AG04450 (cell line): Measurements from ENCODE around the gene ID4. TPM values are rescaled to one million over a fixed set of nuclear protein-coding genes. Genes with fewer than 3 reads are reported as not detected.

ENCODE experiments used
- CTCF ChIA-PET: fragments of 300-600, 350-600 bp; formaldehyde crosslinking; extraction: SDS; loops from one replicate; lab custom pipeline; 2022; ENCODE audit warnings: antibody characterized with exemption, inconsistent platforms; lab: Charles Lee
- POLR2A ChIA-PET: fragments of 350-600 bp; formaldehyde crosslinking; extraction: SDS; loops from one replicate; lab custom pipeline; 2021; ENCODE audit warnings: antibody characterized with exemption, inconsistent platforms; lab: Yijun Ruan, JAX
- DNase-seq: peaks from one replicate; pipeline ENCODE4 v3.0.0-alpha.2; 2011; ENCODE audit warnings: low read depth, low spot score
- H3K27ac ChIP-seq: one replicate; pipeline ENCODE4 v1.5.1; 2012; ENCODE audit warnings: low read depth, low read length, control low read depth
- H3K27me3 ChIP-seq: one replicate; pipeline ENCODE4 v1.6.0; 2012; ENCODE audit warnings: low read length; ENCODE audit not compliant: control insufficient read depth, insufficient read depth
- H3K4me3 ChIP-seq: 2 replicates; pipeline ENCODE4 v1.5.1; 2011; ENCODE audit warnings: mild to moderate bottlenecking, low read depth, low read length, control low read depth
- H3K9me3 ChIP-seq: 2 replicates; pipeline ENCODE4 v1.5.1; 2012; ENCODE audit warnings: low read length; ENCODE audit not compliant: control insufficient read depth, insufficient read depth
- polyA plus RNA-seq: library from polyadenylated mRNA; depleted of rRNA; stranded (reverse); fragments of >200 nt; gene quantifications from 2 replicates; pipeline ENCODE4 v1.2.3, GENCODE V29; 2011
- TF ChIP-seq, protein P1 (sequence below): IDR thresholded peaks from 2 replicates; pipeline ENCODE4 v1.5.1; 2011; ENCODE audit warnings: low read depth, low read length, control low read depth, inconsistent platforms

ID4 gene
- polyA plus RNA-seq, 1 experiment = 0.55 TPM

DNA sequence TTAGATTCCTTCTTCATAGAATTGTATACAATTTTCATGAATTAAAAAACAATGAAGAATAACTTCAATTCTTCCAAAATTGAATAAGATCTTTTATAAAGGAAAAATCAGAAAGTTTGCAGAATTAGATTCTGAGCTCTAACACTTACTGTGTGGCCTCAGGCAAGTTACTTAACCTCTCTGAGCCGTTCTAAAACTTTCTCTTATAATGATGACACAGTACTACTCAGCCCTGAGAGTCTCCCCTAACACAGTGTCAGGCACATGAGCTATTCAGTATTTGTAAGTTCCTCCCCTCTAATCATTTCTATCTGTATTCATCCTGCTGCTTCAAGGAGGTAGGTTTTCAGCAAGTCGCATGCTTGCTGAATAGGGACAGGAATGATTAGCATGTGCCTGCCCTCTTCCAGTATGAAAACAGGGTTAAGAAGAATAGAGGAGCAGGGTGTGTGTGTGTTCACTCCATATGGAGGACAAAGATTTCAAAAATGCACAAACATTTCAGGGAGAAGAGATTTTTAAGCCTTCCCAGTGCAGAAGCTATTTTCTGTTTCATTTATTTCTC lies 11.4 kb downstream of the ID4 start:
- CTCF ChIA-PET = interaction anchor here (1.0 kb wide), 1 partner anchor 278 kb away, joined by 3 read pairs; no protein-coding TSS in a partner anchor
- no peak overlapping the region for H3K27ac ChIP-seq

DNA sequence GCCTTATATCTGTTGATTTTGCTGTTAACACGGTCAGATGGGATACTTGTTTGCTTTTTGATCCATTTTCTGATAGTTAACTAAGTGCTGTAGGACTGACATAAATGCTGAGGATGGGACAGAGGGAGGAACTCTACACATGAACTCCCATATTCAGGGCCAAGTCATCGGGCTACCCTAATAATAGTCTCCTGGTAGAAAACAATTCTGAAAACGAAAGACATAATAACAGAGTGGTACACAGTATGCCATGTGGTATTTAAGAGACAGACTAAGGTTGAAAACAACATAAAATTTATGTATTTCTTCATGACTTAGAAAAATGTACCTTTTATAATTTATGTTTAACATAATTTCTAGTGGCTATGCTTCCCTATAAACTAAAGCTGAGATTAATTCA lies 12.0 kb downstream of the ID4 start:
- Histone ChIP-seq H3K27me3 (no peaks in the 10 kb centered on the region), H3K27ac (no peak overlapping the region), H3K9me3 (no peaks in the 10 kb centered on the region), H3K4me3 (no peak overlapping the region)
- ChIA-PET POLR2A (interaction anchor here (0.7 to 2.1 kb wide), 2 partner anchors 12 kb away, joined by 3 to 10 read pairs; partner anchors contain the start of gene ID4), CTCF (interaction anchor here (1.1 kb wide), 1 partner anchor 37 kb away, joined by 3 read pairs; no protein-coding TSS in a partner anchor)
- TF ChIP-seq, protein P1, sequence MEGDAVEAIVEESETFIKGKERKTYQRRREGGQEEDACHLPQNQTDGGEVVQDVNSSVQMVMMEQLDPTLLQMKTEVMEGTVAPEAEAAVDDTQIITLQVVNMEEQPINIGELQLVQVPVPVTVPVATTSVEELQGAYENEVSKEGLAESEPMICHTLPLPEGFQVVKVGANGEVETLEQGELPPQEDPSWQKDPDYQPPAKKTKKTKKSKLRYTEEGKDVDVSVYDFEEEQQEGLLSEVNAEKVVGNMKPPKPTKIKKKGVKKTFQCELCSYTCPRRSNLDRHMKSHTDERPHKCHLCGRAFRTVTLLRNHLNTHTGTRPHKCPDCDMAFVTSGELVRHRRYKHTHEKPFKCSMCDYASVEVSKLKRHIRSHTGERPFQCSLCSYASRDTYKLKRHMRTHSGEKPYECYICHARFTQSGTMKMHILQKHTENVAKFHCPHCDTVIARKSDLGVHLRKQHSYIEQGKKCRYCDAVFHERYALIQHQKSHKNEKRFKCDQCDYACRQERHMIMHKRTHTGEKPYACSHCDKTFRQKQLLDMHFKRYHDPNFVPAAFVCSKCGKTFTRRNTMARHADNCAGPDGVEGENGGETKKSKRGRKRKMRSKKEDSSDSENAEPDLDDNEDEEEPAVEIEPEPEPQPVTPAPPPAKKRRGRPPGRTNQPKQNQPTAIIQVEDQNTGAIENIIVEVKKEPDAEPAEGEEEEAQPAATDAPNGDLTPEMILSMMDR = no peak
- no peak for DNase-seq

More for the DNA sequence above, 11.4 kb downstream of the ID4 start:
- Histone ChIP-seq H3K27me3 (no peaks in the 10 kb centered on the region), H3K9me3 (no peaks in the 10 kb centered on the region), H3K4me3 (no peak overlapping the region)
- POLR2A ChIA-PET = interaction anchor here (1.3 to 2.1 kb wide), 2 partner anchors 11 to 44 kb away, joined by 6 to 10 read pairs; partner anchors contain the start of gene ID4
- no peak for DNase-seq
- TF ChIP-seq, protein P1 = no peak

- Histone ChIP-seq H3K27ac (no peak overlapping the region), H3K27me3 (no peaks in the 10 kb centered on the region), H3K4me3 (no peak overlapping the region), H3K9me3 (no peaks in the 10 kb centered on the region)
- no peak for DNase-seq
- POLR2A ChIA-PET = interaction anchor here (0.7 kb wide), 1 partner anchor 13 kb away, joined by 3 read pairs; the partner anchor contains the start of gene ID4
- CTCF ChIA-PET = interaction anchor here (1.1 kb wide), 1 partner anchor 37 kb away, joined by 3 read pairs; no protein-coding TSS in a partner anchor
- TF ChIP-seq, protein P1 = no peak
Observed at GRCh38 chr6:19849755-19850154, 12.6 kb downstream of the ID4 start.

- Histone ChIP-seq H3K4me3 (no peak overlapping the region), H3K27me3 (no peaks in the 10 kb centered on the region), H3K9me3 (no peaks in the 10 kb centered on the region), H3K27ac (no peak overlapping the region)
- DNase-seq = peak; percentile 42
- POLR2A ChIA-PET = interaction anchor here (2.1 kb wide), 1 partner anchor 14 kb away, joined by 11 read pairs; the partner anchor contains the start of gene ID4
- TF ChIP-seq, protein P1 = peak; percentile 98
- CTCF ChIA-PET = interaction anchor here (0.6 to 2.5 kb wide), 34 partner anchors 9 to 1104 kb away, joined by 3 to 26 read pairs (median 4); partner anchors contain the start of gene ID4
Observed at GRCh38 chr6:19851241-19852089, 14.3 kb downstream of the ID4 start.
